Transverse colon (tissue), 4 donors: ENCODE data around the gene MKNK1. TPM values are rescaled to one million over a fixed set of nuclear protein-coding genes. Genes with fewer than 3 reads are reported as not detected.

Source experiments
- DNase-seq: peaks from one replicate; pipeline ENCODE4 v3.0.0-alpha.2; 2019
- H3K27ac ChIP-seq, 4 donors: fragments of 200-600 bp; sonication (generic); 2 replicates each; pipeline ENCODE4 v1.5.1; 2016 to 2018; ENCODE audit warnings: inconsistent platforms in 4 of 4
- H3K27me3 ChIP-seq: fragments of 200-600 bp; sonication (generic); 2 replicates; pipeline ENCODE4 v1.5.1; 2017; ENCODE audit warnings: inconsistent platforms
- H3K36me3 ChIP-seq, 4 donors: fragments of 200-600 bp; sonication (generic); 2 replicates each; pipeline ENCODE4 v1.5.1; 2017 to 2019; ENCODE audit warnings: inconsistent platforms in 4 of 4
- H3K4me1 ChIP-seq, 4 donors: fragments of 200-600 bp; sonication (generic); 2 replicates each; pipeline ENCODE4 v1.5.1; 2017 to 2020; ENCODE audit warnings: inconsistent platforms in 4 of 4
- H3K4me3 ChIP-seq, 4 donors: fragments of 200-600 bp; sonication (generic); 1 replicate in 1 of 4; 2 replicates in 3 of 4; pipeline versions ENCODE4 v1.5.1 to v1.6.1; 2017 to 2019; ENCODE audit warnings: inconsistent platforms in 4 of 4
- H3K9me3 ChIP-seq, 2 donors: fragments of 200-600 bp; sonication (generic); 2 replicates each; pipeline ENCODE4 v1.5.1; 2017 to 2019; ENCODE audit warnings: inconsistent platforms in 2 of 2
- EP300 ChIP-seq: sonication (generic); formaldehyde crosslinking; IDR thresholded peaks from one replicate; pipeline ENCODE4 v1.6.1; 2017; ENCODE audit warnings: antibody characterized with exemption, low read depth
- POLR2A ChIP-seq: fragments of 450-650 bp; IDR thresholded peaks from one replicate; pipeline ENCODE4 v1.6.1; 2016; ENCODE audit warnings: antibody characterized with exemption, mild to moderate bottlenecking, moderate library complexity
- POLR2AphosphoS5 ChIP-seq, 3 donors: sonication (generic); formaldehyde crosslinking; IDR thresholded peaks; one replicate each; pipeline ENCODE4 v1.6.1; 2016; ENCODE audit warnings: antibody characterized with exemption in 3 of 3
- WGBS, 2 donors: methylation state at CpG; one replicate each; pipeline ENCODE4 v1.1.5; 2018; ENCODE audit warnings: low coverage in 1 of 2; 5-methylcytosine and 5-hydroxymethylcytosine counted together
- in situ Hi-C, 4 donors: fragments of 200-750 bp; cut with MboI; loops; one replicate each; pipeline versions ENCODE4 v1.15.0 to v1.15.1; 2017; ENCODE audit warnings: low sequenced_read_pairs in 3 of 4, low pct_ligation_motif_present in 1 of 4, low pct_unique_long_range_greater_than_20kb in 1 of 4
- intact Hi-C: fragments of 100-400 bp; cut with DNase I; formaldehyde crosslinking; loops from one replicate; pipeline ENCODE4 v1.15.1; 2023; ENCODE audit warnings: low total_unique reads
- total RNA-seq, 4 donors: library from RNA; depleted of rRNA; stranded (reverse); fragments of >200 nt; gene quantifications; one replicate each; pipeline ENCODE4 v1.1.0, GENCODE V29; 2016
- TF ChIP-seq, protein P1 (sequence below), 5 experiments: fragments of 200-600 bp in 3 of 5; fragments of 450-650 bp in 2 of 5; sonication (generic) in 3 of 5; IDR thresholded peaks; 1 replicate in 2 of 5; 2 replicates in 3 of 5; pipeline ENCODE4 v1.5.1; 2016 to 2017; ENCODE audit warnings: antibody characterized with exemption in 5 of 5, inconsistent platforms in 3 of 5, mild to moderate bottlenecking in 2 of 5, moderate library complexity in 1 of 5

Gene MKNK1
- total RNA-seq, 4 donors from 2014 or later, result 59.5 to 80.5 (median 62.3) TPM

DNA sequence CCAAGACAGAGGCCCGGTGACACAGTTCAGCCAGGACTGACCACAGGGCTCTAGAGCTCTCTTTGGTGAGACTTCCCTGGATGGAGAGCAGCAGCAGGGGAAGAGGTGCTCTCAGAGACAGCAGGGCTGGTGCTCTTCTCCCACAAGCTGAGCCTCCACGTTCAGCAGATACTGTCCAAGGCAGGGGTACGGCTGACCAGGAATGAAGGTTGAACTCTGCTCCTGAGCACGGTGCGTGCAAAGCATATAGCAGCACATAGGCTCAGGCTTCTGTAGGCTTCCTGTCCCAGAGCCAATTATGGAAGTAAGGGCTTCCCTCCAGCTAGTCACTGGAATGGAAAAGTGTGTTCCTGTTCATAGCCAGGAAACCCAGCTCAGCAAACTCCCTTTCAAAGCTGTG lies 90.5 kb downstream of the MKNK1 start:
- no peak for DNase-seq
- no peak overlapping the region for H3K27ac ChIP-seq
- H3K27me3 ChIP-seq, result peaks cover 5% of the 10 kb centered on the region
- in situ Hi-C loops (no loop called here), intact Hi-C loops (no loop called here)
- H3K9me3 ChIP-seq, result no peaks in the 10 kb centered on the region
- peaks cover 0 to 20% (median 9%) of the 10 kb centered on the region in 4 donors for H3K4me1 ChIP-seq
- no peaks in the 10 kb centered on the region for H3K36me3 ChIP-seq
- 86% methylated on average over 5 of the region's 5 CpGs; no CpG with 5 or more reads in 1 of the 2 donors for WGBS, 2 donors
- TF ChIP-seq POLR2AphosphoS5 (IDR thresholded peaks at IDR 0.05) (no peak), EP300 (no peak), POLR2A (no peak)
- TF ChIP-seq, protein P1, sequence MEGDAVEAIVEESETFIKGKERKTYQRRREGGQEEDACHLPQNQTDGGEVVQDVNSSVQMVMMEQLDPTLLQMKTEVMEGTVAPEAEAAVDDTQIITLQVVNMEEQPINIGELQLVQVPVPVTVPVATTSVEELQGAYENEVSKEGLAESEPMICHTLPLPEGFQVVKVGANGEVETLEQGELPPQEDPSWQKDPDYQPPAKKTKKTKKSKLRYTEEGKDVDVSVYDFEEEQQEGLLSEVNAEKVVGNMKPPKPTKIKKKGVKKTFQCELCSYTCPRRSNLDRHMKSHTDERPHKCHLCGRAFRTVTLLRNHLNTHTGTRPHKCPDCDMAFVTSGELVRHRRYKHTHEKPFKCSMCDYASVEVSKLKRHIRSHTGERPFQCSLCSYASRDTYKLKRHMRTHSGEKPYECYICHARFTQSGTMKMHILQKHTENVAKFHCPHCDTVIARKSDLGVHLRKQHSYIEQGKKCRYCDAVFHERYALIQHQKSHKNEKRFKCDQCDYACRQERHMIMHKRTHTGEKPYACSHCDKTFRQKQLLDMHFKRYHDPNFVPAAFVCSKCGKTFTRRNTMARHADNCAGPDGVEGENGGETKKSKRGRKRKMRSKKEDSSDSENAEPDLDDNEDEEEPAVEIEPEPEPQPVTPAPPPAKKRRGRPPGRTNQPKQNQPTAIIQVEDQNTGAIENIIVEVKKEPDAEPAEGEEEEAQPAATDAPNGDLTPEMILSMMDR (IDR thresholded peaks at IDR 0.05), result no peak
- no peak overlapping the region for H3K4me3 ChIP-seq

DNA sequence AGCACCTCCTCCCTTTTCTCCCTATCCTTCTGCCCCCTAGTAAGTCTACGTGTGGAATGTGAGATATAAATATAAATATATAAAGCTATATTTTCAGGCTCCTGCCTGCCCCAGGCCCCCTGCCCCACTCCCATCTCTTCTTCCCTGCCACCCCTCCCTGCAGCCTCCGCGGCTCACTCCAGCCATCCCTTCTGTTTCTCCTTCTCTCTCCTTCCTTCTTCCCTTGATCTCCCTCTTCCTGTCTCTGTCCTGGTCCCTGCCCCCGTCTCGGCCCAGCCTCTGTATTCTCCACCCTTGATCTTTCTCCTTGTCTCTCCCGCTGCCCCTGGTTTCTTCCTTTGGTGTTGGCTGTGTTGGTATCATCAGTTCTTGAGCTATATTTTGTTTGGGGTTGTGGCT lies 91.3 kb downstream of the MKNK1 start:
- TF ChIP-seq POLR2AphosphoS5 (IDR thresholded peaks at IDR 0.05), result no peak
- TF ChIP-seq, protein P1 (IDR thresholded peaks at IDR 0.05), result no peak
- Histone ChIP-seq H3K9me3 (no peaks in the 10 kb centered on the region), H3K27me3 (no peaks in the 10 kb centered on the region), H3K4me1 (peaks cover 0 to 14% (median 7%) of the 10 kb centered on the region in 4 donors), H3K4me3 (no peak overlapping the region), H3K36me3 (no peaks in the 10 kb centered on the region), H3K27ac (no peak overlapping the region)
- 56 to 70% methylated on average over 2 to 6 of the region's 6 CpGs for WGBS, 2 donors
- no peak for DNase-seq
- in situ Hi-C loops (no loop called here), intact Hi-C loops (no loop called here)

DNA sequence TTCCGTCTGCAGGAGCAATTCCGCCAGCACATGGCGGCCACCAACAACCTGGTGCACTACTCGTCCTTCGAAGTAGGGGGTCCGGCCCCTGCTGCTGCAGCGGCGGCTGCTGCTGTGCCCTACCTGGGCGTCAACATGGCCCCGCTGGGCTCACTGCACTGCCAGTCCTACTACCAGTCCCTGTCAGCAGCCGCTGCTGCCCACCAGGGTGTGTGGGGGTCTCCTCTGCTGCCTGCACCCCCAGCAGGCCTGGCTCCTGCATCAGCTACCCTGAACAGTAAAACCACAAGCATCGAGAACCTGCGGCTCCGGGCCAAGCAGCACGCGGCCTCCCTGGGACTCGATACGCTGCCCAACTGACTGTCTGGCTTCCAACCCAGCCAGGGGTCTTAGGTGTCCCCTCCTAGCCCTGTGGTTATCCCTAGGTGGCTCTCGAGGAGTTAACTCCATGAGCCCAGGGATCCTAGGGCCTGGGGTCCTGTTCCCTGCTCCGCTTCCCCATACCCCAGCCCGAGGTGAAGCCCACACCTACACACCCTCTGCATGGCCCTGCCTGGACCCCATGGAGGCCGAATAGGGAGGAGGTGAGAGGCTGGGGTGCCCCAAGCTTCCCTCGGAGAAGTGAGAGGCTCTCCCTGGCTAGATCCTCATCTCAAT lies 91.8 kb downstream of the MKNK1 start:
- H3K4me1 ChIP-seq, result peaks cover 0 to 11% (median 3%) of the 10 kb centered on the region in 4 donors
- H3K27me3 ChIP-seq, result no peaks in the 10 kb centered on the region
- in situ Hi-C loops, result no loop called here
- no peaks in the 10 kb centered on the region for H3K36me3 ChIP-seq
- TF ChIP-seq POLR2AphosphoS5 (IDR thresholded peaks at IDR 0.05) (no peak), EP300 (no peak), POLR2A (no peak)
- TF ChIP-seq, protein P1 (IDR thresholded peaks at IDR 0.05), result no peak
- 83% methylated on average over 23 of the region's 23 CpGs; no CpG with 5 or more reads in 1 of the 2 donors for WGBS, 2 donors
- no peak overlapping the region for H3K4me3 ChIP-seq
- intact Hi-C loops, result no loop called here
- DNase-seq, result no peak
- no peak overlapping the region for H3K27ac ChIP-seq
- H3K9me3 ChIP-seq, result no peaks in the 10 kb centered on the region

DNA sequence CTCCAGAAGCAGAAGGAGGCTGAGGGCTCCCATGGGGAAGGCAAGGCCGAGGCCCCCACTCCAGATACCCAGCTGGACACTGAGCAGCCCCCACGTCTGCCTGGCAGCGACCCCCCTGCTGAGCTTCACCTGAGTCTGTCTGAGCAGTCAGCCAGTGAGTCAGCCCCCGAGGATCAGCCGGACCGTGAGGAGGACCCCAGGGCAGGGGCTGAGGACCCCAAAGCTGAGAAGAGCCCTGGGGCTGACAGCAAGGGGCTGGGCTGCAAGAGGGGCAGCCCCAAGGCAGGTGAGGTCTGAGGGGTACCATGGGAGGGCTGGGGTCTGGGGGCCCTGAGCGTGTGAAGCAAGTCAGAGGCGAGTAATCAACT lies 93.1 kb downstream of the MKNK1 start:
- Histone ChIP-seq H3K9me3 (no peaks in the 10 kb centered on the region), H3K4me1 (no peaks in the 10 kb centered on the region), H3K27me3 (no peaks in the 10 kb centered on the region), H3K27ac (no peak overlapping the region), H3K4me3 (no peak overlapping the region), H3K36me3 (no peaks in the 10 kb centered on the region)
- no peak for DNase-seq
- WGBS, 2 donors, result 83% methylated on average over 8 of the region's 8 CpGs; no CpG with 5 or more reads in 1 of the 2 donors
- in situ Hi-C loops, result no loop called here
- intact Hi-C loops, result no loop called here
- TF ChIP-seq, protein P1 (IDR thresholded peaks at IDR 0.05), result no peak
- TF ChIP-seq POLR2A, result no peak
- no peak for TF ChIP-seq POLR2AphosphoS5 (IDR thresholded peaks at IDR 0.05)
- TF ChIP-seq EP300, result no peak
